ENCODE measurements around the gene FAM53C. TPM values are rescaled to one million over a fixed set of nuclear protein-coding genes. Genes with fewer than 3 reads are reported as not detected.
"Not testable (repeated sequence)": the region's sequence is repeated elsewhere in the genome, so short reads cannot be mapped to it uniquely, and the experiment has no call there.

FAM53C gene
- total RNA-seq, 4 donors from 2014 or later: 12.1 to 14.2 (median 13.4) TPM

- no peaks in the 10 kb centered on the region for H3K4me1 ChIP-seq
- 67% methylated on average over 1 of the region's 3 CpGs; no CpG with 5 or more reads in 1 of the 2 donors for WGBS, 2 donors
- H3K27me3 ChIP-seq: no peaks in the 10 kb centered on the region
- no peak overlapping the region for H3K4me3 ChIP-seq
- TF ChIP-seq, protein P1, sequence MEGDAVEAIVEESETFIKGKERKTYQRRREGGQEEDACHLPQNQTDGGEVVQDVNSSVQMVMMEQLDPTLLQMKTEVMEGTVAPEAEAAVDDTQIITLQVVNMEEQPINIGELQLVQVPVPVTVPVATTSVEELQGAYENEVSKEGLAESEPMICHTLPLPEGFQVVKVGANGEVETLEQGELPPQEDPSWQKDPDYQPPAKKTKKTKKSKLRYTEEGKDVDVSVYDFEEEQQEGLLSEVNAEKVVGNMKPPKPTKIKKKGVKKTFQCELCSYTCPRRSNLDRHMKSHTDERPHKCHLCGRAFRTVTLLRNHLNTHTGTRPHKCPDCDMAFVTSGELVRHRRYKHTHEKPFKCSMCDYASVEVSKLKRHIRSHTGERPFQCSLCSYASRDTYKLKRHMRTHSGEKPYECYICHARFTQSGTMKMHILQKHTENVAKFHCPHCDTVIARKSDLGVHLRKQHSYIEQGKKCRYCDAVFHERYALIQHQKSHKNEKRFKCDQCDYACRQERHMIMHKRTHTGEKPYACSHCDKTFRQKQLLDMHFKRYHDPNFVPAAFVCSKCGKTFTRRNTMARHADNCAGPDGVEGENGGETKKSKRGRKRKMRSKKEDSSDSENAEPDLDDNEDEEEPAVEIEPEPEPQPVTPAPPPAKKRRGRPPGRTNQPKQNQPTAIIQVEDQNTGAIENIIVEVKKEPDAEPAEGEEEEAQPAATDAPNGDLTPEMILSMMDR (IDR thresholded peaks at IDR 0.05): no peak
- TF ChIP-seq POLR2A (IDR thresholded peaks at IDR 0.05): no peak
- no peak overlapping the region for H3K27ac ChIP-seq
- intact Hi-C loops (cut with DNase I): no loop called here
- H3K36me3 ChIP-seq: no peaks in the 10 kb centered on the region
- no peaks in the 10 kb centered on the region for H3K9me3 ChIP-seq
- no peak for DNase-seq
These were observed 21.7 kb upstream of the FAM53C start for GRCh38 chr5:138316355-138316754.

DNA sequence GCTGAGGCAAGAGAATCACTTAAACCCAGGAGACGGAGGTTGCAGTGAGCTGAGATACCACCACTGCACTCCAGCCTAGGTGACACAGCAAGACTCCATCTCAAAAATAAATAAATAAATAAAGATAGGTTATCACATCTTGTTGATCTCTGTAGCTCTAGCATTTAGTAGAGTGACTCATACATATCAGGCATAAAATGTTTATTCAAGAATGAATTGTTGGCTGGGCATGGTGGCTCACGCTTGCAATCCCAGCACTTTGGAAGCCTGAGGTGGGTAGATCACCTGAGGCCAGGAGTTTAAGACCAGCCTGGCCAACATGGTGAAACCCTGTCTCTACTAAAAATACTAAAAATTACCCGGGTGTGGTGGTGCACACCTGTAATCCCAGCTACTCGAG is 19.9 kb upstream of the FAM53C start:
- intact Hi-C loops (cut with DNase I); H3K4me3 ChIP-seq; DNase-seq; H3K9me3 ChIP-seq; H3K27me3 ChIP-seq; H3K36me3 ChIP-seq; H3K4me1 ChIP-seq; H3K27ac ChIP-seq: not testable (repeated sequence)
- WGBS, 2 donors: 73 to 87% methylated on average over 3 to 4 of the region's 4 CpGs

DNA sequence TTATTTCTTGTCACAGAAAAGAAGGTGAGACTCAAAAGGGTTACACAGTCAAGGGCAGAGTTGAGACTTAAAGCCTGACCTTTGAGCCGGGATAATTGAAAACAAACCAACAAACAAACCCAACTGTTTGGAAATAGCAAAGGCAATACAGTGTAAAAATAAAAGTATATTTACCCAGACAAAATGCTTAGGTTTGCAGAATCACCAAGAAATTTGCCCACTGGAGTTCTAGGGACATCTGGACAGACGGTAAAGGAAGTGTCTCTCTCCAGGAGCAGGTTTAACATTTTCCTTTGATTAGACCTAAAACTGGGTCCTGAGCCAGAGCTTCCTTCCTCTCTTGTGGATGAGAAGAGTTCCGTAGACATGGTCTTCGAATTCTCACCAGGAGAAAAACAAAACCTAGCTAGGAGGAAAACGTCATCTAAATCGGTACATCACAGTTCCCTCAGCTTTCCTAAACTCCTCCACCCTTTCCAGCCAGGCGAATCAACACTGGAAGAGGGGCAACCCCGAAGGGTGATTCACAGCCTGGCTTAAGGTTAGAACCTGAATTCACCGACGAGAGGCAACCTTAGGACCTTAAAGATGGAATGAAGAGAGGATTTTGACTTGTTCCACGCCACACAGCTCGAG is 7.1 kb upstream of the FAM53C start:
- WGBS, 2 donors: 4% methylated on average over 11 to 12 of the region's 12 CpGs
- TF ChIP-seq, protein P1 (IDR thresholded peaks at IDR 0.05): no peak
- no peak for TF ChIP-seq POLR2A (IDR thresholded peaks at IDR 0.05)
- no peaks in the 10 kb centered on the region for H3K9me3 ChIP-seq
- H3K36me3 ChIP-seq: no peaks in the 10 kb centered on the region
- intact Hi-C loops (cut with DNase I): no loop called here
- no peaks in the 10 kb centered on the region for H3K27me3 ChIP-seq
- H3K27ac ChIP-seq: peak overlapping the region in 3 of 4 donors; percentile 33 to 64 (median 52)
- DNase-seq: no peak
- peaks cover 0 to 21% (median 14%) of the 10 kb centered on the region in 3 donors for H3K4me1 ChIP-seq
- peak overlapping the region; percentile 46 to 72 (median 48) for H3K4me3 ChIP-seq

- Histone ChIP-seq H3K4me1 (peaks cover 0 to 21% (median 14%) of the 10 kb centered on the region in 3 donors), H3K36me3 (no peaks in the 10 kb centered on the region), H3K9me3 (no peaks in the 10 kb centered on the region), H3K4me3 (peak within 1 kb of the TSS; percentile 46 to 72 (median 48)), H3K27me3 (no peaks in the 10 kb centered on the region), H3K27ac (peak within 1 kb of the TSS in 3 of 4 donors; percentile 33 to 64 (median 52))
- 0% methylated on average over 45 to 55 of the region's 55 CpGs for WGBS, 2 donors
- peak; percentile 93 for DNase-seq
- TF ChIP-seq, protein P1 (IDR thresholded peaks at IDR 0.05): no peak
- no peak for TF ChIP-seq POLR2A (IDR thresholded peaks at IDR 0.05)
- intact Hi-C loops (cut with DNase I): no loop called here
These were observed 6.4 kb upstream of the FAM53C start, which contains the start of gene CDC25C for GRCh38 chr5:138331449-138332368. Gene CDC25C, minus strand, starts transcription at chr5:138331804. Its CDS starts 624 bp downstream, at chr5:138331180.

DNA sequence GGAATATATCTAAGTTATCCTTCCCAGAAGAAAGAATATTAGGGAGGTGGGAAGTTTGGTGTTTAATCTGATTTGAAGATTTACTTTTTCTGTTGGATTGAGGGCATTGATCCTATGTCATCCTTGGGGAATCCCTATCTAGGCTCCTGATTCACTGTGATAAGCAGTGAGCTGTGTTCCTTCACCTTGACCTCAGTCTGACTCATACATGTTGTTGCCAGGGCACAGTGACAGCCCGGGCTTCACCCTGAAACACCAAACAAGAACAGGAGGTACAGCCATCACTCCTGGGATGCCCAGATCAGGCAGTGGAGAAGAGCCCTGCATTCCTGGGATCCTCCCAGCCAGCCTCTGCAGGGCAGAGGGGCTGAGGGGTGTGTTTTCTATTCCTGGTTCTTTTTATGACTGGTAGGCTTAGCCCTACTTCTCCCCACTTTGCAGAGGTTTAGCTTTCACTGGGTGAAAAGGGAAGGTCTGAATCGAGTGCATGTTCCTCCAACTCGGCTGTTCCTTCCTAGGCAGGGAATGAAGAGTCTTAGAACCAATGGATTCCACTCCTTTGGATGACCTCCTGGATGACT is 3.1 kb upstream of the FAM53C start:
- Histone ChIP-seq H3K27ac (no peak overlapping the region), H3K4me3 (no peak overlapping the region), H3K4me1 (peaks cover 10 to 42% (median 22%) of the 10 kb centered on the region in 3 donors), H3K9me3 (no peaks in the 10 kb centered on the region), H3K36me3 (no peaks in the 10 kb centered on the region), H3K27me3 (no peaks in the 10 kb centered on the region)
- intact Hi-C loops (cut with DNase I): no loop called here
- 48 to 60% methylated on average over 2 of the region's 3 CpGs for WGBS, 2 donors
- TF ChIP-seq, protein P1 (IDR thresholded peaks at IDR 0.05): no peak
- no peak for TF ChIP-seq POLR2A (IDR thresholded peaks at IDR 0.05)
- DNase-seq: no peak

Measured in esophagus squamous epithelium (tissue), 5 donors.